Raji (cell line): ENCODE measurements around the gene SUGP1.

Experiments used
- POLR2A ChIP-seq: IDR thresholded peaks from 2 replicates; pipeline ENCODE4 v1.6.1; 2011; ENCODE audit warnings: low read depth, low read length, control low read depth; ENCODE audit not compliant: insufficient read depth

The SUGP1 gene

DNA sequence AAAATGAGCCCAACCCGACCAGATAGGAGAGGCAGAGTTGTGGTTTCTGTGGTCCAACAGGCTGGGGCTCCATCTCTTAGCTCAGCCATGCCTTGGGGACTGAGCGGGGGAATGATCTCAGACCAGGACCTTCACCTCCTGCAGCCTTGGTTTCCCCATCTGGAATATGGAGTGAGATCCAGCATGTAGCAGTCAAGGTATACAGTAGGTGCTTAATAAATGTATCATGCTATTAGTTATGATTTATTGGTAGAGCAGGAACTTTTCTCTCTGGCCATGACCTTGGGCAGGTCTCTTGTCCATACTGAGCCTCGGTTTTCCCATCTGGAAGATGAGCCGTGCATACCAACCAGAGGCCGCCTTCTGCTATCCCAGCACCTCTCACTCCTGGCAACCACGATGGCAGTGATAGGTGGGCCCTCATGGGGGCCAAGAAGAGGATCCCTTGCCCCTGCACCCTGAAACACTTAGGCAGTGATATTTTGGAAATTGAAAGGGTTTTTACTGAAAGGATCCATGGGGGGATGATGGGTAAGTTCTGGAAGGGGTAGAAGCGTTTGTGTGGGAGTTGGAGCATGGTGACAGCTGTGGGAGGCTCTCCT, 56.3 kb downstream of the SUGP1 start:
- TF ChIP-seq POLR2A = no peak

DNA sequence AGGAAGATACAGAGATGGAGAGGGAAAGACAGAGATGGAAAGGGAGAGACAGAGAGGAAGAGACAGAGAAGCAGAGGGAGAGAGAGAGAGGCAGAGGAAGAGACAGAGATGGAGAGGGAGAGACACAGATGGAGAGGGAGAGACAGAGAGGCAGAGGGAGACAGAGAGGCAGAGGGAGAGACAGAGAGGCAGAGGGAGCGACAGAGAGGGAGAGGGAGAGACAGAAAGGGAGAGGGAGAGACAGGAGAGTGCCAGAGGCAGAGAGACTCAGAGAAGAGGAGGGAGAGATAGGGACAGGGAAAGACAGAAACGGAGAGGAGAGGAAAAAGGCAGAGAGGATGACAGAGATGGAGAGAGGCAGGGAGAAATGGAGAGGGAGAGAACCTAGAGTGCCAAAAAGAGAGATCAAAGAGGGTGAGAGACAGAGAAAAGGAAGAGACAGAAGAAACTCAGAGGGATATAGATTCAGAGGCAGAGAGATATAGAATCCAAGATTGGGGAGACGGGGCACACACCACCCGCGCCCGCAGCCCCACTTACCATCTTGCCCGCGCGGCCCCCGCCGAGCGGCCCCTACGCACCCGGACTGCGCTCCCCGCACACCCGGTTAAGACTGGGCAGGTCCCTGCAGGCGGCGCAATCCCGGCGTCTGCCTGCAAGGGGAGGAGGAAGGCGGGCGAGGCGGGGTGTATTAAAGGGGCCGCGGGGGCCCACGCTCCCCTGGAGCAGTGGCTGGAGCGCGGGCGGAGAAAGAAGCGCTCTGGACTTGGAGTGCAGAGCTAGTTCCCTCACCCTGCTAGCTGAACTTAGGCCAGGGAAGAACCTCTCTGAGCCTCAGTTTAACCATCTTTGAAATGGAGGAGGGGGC, 57.9 kb downstream of the SUGP1 start:
- no peak for TF ChIP-seq POLR2A

DNA sequence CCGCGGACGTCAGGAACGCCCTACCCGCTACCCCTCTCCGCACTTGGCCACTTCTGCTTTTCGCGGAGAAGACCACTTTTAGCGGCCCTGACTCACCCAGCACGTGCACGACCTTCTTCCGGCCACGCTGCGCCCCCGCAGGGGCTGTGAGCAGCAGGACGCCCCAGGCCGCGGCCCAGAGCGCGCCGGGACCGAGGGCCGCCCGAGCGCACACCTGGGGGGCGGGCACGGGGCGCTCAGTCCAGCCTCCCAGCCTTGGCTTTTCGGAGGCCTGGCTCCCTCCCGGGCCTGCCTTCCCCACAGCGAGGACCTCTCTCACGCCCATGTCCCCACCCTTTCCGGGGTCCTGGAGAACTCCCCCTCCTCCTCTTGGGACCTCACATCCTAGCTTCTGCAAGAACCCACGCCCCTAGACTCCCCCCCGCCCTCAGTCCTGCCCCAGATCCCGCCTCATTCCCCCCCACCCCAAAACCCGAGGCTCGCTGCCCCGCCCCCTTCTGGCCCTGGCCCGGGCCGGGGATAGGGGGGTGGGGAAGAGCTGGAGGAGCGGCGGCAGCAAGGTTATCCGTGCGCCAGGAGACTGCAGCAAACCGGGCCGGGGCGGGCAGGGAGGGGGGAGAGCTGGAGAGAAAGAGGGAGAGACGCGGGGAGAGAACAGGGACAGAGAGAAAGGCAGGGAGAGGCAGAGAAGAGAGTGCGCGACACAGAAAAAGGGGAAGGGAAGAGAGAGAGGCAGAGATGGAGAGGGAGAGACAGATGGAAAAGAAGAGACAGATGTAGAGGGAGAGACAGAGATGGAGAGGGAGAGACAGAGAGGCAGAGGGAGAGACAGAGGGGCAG, 58.7 kb downstream of the SUGP1 start:
- TF ChIP-seq POLR2A = no peak

DNA sequence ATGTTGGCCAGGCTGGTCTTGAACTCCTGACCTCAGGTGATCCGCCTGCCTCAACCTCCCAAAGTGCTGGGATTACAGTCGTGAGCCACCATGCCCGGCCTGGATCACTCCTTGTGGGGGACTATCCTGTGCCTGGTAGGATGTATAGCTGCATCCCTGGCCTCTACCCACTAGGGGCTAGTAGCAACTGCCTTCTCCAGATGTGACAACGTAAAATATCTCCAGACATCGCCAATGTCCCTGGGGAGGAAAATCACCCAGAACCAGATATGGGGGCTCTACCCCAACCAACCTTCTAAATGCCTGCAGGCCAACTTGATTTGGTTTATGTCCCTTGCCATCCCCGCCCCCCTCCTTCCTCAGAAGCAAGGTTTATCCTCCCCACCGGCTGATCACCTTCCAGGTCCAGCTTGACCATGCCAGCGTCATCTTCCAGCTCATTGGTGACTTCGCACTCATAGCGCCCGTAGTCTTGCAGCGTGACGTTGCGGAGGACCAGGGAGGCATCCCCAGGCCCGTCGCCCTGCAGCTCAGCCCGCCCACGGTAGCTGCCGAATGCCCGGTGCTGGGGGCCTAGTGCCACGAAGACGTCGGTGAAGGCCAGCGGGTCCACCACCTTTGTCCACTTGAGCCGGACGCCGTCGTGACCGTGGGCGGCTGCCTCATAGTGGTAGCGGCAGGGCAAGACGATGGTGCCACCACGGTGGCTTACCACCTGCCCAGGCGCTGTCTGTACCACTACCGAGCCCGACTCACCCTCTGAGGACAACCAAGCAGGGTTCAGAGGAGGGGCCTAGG, 59.7 kb downstream of the SUGP1 start:
- no peak for TF ChIP-seq POLR2A

DNA sequence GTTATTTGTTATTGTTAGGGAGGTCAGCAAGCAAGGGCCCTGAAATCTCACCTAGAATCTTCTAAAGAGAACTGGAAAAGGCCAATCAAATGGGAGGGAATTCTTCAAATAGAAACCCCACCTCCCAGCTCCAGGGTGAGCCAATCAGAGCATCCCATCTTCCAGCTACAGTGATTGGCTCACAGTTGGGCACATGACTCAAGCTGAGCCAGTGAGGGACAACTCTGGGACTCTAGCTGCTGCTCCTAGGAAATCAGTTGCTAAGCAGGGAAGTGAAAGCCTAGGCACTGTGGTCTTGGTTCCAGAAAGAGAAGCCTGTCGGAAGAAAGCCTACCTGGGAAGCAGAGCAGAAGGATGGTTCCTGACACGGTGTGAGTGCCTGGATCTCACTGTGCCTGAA, 60.6 kb downstream of the SUGP1 start:
- no peak for TF ChIP-seq POLR2A

DNA sequence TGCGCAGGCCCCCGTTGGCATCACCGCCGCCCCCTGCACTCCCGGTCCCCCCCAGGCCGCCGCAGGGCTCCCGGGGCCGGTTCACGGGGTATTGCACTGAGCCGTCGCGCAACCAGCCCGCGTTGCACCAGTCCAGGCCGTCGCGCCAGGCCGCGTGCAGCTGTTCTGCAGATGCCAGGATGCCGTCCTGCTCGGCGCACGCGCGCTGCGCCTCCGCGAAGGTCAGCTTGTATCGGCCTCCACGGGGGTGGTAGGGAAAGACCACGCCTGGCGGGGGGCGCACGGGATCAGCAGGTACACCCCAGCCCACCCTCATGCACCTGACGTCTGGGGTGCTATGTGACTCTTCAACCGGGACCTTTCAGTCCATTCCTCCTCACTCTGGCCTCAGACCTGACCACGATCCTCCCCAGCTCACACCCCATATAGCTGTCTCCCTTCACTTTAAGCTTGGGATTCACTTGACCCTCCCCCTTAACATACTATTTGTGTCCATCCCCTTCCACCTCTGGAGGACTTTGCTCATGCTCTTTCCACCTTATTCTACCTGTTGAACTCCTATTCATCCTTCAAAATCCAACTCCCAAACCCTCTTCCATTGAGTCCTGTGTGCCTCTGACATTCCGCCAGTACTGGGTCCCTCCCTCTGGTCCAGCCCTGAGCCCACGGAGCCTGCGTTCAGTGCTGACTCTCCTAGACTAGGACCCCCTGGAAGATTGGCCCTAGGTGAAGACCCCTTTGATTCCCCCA, 61.5 kb downstream of the SUGP1 start:
- no peak for TF ChIP-seq POLR2A

DNA sequence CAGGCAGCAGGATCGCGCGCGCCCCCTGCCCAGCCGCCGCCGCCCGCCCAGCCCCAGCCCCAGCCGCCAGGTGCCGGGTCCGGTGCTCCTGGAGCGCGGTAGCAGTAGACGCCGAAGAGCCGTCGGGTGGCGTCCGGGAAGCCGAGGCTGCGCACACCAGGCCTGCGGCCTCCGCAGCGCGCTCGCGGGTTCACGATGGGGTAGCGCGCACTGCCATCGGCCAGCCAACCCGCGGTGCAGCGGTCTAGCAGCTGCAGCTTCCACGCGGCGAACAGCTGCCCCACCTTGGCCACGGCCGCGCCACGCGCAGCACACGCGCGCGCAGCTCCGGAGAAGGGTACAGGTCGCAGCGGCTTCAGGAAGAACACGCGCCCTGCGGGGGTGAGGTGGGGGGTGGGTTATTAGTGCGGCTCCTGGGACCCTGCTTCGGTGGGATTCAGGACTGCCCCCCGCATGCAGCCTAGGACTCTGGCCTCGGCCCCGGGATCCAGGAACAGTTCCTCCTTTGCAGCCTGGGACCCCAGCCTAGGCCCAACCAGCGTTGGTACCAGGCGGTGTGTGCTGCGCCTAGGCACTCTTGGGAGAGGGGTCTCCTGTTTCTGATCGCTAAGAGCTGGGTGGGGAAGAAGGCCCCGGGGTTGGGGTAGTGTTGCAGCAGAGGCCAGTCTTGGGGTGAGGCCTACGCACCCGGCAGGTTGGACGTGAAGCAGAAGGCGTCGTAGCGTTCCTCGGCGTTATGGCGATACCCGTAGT, 62.3 kb downstream of the SUGP1 start:
- TF ChIP-seq POLR2A = no peak

DNA sequence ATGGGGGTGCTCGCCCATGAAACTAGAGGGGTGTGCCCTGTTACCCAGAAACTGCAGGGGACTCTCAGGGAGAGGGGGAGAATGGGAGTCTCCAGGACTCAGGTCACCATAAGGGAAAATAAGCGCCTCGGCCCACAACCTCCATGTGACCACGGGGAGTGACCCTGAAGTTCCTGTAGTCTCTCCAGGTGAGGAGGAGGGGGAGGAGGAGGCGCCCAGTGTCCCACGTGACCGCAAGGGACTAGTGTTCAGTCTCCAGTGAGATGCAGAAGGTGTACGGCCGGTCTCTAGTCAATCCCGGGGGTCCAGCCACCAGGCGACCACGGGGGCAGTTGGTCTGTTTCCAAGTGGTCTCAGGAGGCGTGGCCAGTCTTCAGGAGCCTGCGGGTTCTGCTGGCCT, 63.2 kb downstream of the SUGP1 start:
- no peak for TF ChIP-seq POLR2A

DNA sequence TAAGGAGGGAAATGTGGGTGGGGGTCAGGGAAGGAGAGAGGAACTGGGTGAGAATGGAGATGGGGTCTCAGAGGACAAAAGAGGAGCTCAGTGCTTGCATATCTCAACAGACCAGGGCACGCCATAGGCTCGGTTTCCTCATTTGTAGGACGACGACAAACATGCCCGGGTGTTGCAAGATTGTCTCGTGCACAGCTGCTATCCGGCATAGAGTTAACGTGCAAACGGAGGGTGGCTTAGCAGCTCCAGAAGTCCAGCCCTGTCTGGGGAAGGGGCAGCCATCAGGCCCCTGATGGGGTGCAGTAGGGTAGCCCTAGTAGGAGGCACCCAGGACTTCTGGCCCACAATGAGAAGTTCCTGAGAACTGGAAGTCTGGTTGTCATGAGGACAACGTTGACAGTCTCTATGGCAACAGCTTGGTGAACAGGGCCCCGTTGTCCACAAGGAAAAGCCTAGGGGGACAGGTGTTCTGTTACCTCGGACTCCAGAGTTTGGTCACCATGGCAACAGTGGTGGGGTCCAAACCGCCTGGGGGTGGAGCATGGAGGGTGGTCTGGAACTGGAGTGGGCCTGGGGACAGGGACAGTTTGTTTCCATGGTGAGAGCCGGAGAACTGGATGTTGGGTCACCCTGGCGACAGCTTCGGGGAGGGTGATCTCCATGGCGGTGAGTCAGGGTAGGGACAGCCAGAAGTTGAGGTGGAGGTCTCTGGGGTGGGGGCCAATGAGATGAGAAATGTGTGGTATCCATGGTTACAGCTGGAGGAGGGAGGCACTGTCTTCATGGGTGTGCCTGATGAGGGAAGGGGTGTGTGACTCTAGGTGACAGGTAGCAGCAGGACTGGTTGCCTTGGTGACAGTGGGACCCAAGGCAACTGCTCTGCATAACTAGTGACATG, 64.0 kb downstream of the SUGP1 start:
- no peak for TF ChIP-seq POLR2A

DNA sequence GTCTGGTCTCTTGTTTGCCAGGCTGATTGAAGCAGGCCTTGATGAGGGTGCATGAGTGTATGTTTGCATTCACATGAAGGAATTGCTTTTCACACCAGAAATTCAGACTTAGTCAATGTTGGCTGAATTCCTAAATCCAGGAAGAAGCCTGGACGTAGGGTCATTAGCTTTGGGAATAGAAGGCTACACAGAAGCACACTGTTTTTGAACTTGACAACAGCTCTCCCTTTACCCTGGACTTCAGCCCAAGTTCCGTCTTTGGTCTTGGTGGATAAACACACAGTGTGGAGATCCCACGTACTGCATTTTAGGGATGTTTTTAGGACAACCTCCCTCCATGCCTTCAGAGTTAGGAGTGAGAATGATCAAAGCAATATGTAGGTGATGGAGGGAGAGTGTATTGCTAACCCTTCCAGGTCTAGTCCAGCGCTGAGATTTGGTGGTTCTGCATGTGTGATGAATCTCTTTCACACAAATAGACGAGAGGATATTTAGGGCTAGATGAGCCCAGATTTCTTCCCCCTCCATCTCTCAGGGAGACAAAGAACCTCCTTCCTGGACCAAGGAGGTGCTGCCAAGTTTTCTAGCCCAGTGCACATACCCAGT, 70.0 kb downstream of the SUGP1 start:
- no peak for TF ChIP-seq POLR2A

DNA sequence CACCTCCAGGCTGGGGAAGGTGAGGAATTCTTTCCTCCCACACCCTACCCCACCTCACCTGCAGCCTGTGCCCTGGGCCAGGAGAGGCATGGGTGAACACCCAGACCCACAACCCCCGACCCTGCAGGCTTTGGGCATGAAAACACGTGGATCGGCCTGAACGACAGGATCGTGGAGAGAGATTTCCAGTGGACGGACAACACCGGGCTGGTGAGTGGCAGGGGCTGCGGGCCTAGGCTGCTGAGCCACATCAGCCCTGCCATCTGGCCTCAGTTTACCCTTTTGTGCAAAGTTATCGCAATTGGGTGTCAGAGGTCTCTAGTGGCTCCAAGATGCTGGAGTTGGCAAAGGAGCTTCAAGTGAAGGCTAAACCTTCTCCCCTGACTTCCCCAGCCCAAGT, 79.8 kb downstream of the SUGP1 start:
- TF ChIP-seq POLR2A = no peak

DNA sequence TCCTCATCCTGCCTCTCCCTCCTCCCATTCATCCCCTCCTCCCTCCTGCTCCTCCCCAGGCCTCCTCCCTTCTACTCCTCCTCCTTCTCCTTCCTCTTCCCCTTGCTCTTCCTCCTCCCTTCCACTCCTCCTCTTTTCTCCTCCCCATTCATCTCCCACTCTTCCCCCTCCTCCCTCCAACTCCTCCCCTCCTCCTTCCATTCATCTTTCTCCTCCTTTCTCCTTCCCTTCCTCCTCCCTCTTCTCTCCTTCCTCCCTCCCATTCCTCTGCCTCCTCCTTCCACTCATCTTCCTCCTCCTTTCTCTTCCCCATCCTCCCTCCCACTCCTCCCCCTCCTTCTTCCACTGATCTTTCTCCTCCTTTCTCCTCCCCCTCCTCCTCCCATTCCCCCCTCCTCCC, 80.6 kb downstream of the SUGP1 start:
- no peak for TF ChIP-seq POLR2A
